DMS 273 (cell line): Measurements from ENCODE around the gene ANKFY1.

Experiments
- DNase-seq: peaks from one replicate; lab custom pipeline; 2025; ENCODE audit not compliant: unreplicated experiment; lab: John Stamatoyannopoulos, UW

ANKFY1 gene

DNA sequence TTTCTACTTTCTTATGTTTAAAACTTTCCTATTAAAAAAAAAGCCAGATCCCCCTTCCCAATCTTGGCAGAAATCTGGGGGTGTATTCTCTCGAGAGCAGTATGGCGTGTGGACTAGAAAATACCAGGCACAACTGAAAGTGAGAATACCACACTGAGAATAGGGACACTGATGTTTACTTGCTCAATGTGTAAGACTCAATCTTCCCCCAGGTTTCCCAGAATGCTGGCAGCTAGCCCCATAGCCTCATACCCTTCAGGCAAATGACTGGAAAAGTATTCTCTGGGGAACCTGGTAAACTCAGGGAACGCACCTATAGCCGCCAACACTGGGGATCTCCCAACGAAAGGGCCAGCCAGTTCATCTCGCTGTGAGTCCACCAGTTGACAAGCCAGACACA lies 136.2 kb downstream of the ANKFY1 start:
- no peak for DNase-seq

DNA sequence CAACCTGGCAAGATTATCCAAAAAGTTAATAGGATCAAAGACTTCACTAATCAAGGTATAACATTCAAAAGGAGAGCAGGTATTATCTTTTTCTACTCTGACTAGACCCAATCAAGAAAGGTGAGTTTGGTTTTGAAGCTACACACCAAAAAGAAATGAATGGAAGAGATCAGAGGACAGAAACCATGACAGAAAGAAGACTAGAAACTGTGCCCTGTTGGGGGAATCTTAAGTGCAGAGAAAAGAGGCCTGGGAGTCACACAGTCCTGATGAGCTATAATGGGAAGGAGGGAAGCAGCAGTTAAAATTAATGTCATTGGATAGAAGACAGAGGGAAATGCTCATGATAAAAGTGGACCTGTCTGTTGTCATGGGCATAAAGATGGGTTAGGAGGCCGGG lies 138.2 kb downstream of the ANKFY1 start:
- DNase-seq: no peak

DNA sequence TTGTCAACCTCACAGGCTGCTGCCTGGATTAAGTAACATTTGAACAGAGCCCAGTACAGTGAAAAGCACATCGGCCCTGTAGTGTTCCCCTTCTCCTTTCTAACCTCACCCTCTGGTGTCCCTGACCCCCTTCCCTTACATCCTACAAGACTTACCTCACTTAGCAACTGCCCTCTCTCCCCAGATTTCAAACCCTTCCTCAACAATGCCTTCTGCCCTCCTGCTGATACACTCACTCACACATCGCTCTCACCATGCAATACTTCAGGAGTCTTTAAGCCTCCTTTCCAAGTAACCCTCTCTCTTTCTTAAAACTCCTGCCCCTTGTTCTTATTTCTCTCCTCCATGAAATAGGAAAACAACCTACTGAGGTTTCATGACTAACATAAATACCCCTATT lies 138.8 kb downstream of the ANKFY1 start:
- DNase-seq: no peak

DNA sequence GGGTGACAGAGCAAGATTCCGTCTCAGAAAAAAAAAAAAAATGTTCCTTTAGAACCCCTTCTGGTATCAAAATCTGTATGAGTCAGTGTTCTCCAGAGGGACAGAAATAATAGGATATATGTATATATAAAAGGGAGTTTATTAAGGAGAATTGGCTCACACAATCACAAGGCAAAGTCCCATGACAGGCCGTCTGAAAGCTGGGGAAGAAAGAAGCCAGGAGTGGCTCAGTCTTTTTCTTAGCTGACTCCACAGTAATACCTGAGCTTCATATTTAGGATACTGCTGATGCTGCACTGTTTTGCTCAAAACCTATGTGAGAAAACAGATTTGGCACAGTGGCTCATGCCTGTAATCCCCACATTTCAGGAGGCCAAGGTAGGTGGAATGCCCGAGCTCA lies 143.4 kb downstream of the ANKFY1 start:
- no peak for DNase-seq

DNA sequence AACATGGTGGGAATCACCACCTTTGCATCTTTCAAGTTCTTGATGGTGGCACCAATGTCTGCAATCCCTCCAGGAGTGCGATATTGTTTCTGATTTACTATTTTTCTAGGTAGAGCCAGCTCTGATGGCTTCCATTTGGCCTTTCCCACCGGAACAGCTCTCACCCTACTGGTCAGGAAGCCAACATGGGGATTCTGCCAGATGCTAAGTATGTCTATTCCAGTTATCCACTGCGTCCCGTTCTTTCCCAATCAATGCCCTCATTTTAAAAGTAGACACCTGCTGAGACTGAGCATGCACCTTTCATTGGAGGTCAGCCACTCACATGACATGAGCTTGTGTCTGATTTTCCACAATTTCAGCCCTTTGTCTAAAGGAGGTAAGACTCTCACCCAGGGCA lies 144.5 kb downstream of the ANKFY1 start:
- DNase-seq: no peak

DNA sequence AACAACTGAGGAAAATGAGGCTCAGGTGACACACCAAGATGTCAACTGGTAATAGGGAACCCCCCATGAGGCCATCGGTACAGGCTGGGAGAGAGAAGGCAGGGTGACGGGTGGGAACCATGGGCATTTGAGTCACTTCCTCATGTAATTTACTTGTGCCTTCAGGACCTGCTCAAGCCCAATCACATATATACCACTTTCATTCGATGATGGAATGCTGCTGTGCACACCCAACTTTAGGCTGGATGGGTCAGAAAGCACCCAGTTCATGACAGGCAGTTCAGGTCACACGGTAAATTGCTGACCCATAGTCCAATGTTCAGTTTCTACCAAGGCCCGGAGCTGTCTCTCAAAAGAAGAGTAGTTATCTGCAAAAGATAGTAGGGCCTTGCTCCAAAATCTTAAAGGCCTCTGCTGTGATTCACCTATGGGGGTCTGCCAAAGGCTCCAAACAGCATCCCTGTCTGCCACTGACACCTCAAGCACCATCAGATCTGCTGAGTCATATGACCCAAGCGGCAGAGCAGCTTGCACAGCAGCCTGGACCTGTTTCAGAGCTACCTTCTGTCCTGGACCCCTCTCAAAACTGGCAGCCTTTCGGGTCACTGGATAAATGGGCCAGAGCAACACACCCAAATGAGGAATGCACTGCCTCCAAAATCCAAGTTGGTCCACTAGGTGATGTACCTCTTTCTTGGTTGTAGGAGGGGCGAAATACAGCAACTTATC lies 145.6 kb downstream of the ANKFY1 start:
- DNase-seq: no peak

DNA sequence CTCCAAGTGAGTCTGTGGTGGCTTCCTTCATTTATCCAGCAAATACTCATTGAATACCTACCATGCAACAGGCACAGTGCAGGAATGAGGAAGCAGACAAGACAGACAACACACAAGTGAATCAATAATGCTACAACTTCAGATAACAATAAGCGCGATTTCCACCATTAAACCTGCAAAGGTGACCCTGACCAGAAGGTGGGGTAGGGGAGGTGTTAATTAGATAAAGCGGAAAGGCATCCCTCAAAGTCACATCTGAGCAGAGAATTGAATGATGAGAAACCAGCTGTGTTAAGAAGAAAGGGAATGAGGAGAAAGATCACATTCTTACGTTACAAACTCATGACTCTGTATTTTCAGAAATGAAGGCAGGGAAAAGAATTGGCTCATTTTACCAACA lies 147.3 kb downstream of the ANKFY1 start:
- DNase-seq: no peak
